ENCODE results near the gene TTPAL. TPM values are rescaled to one million over a fixed set of nuclear protein-coding genes. Genes with fewer than 3 reads are reported as not detected.

Gene TTPAL
- total and polyA plus RNA-seq, 4 donors, result 11.6 to 39.7 (median 17.6) TPM

- TF ChIP-seq GABPA (IDR thresholded peaks at IDR 0.05 in 1 of 2, conservative IDR thresholded peaks at IDR 0.05 in 1 of 2), result no peak
- no peak for TF ChIP-seq ZBTB33 (IDR thresholded peaks at IDR 0.05)
- no peak for TF ChIP-seq SP1 (IDR thresholded peaks at IDR 0.05)
- TF ChIP-seq EGR1 (IDR thresholded peaks at IDR 0.05; ENCODE audit: low read depth in 2 of 2), result no peak
- no peak for TF ChIP-seq NR2F2 (IDR thresholded peaks at IDR 0.05)
- no peak for TF ChIP-seq HNF4G (IDR thresholded peaks at IDR 0.05)
- no peak for TF ChIP-seq MAX (IDR thresholded peaks at IDR 0.05)
- TF ChIP-seq TAF1 (conservative IDR thresholded peaks at IDR 0.05), result no peak
- TF ChIP-seq, protein P1, sequence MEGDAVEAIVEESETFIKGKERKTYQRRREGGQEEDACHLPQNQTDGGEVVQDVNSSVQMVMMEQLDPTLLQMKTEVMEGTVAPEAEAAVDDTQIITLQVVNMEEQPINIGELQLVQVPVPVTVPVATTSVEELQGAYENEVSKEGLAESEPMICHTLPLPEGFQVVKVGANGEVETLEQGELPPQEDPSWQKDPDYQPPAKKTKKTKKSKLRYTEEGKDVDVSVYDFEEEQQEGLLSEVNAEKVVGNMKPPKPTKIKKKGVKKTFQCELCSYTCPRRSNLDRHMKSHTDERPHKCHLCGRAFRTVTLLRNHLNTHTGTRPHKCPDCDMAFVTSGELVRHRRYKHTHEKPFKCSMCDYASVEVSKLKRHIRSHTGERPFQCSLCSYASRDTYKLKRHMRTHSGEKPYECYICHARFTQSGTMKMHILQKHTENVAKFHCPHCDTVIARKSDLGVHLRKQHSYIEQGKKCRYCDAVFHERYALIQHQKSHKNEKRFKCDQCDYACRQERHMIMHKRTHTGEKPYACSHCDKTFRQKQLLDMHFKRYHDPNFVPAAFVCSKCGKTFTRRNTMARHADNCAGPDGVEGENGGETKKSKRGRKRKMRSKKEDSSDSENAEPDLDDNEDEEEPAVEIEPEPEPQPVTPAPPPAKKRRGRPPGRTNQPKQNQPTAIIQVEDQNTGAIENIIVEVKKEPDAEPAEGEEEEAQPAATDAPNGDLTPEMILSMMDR (IDR thresholded peaks at IDR 0.05; ENCODE audit: low read depth, low read length, missing input control), result no peak
- TF ChIP-seq HNF4A (conservative IDR thresholded peaks at IDR 0.05), result no peak
- TF ChIP-seq YY1 (IDR thresholded peaks at IDR 0.05), result no peak
- TF ChIP-seq RXRA (IDR thresholded peaks at IDR 0.05), result no peak
- no peak for TF ChIP-seq FOXA1 (IDR thresholded peaks at IDR 0.05)
- TF ChIP-seq, protein P2, sequence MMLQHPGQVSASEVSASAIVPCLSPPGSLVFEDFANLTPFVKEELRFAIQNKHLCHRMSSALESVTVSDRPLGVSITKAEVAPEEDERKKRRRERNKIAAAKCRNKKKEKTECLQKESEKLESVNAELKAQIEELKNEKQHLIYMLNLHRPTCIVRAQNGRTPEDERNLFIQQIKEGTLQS (IDR thresholded peaks at IDR 0.05), result no peak
- no peak for TF ChIP-seq JUND (IDR thresholded peaks at IDR 0.05)
- no peak for TF ChIP-seq FOXA2 (IDR thresholded peaks at IDR 0.05)
- DNase-seq (ENCODE audit: low spot score), result no peak
- H3K4me3 ChIP-seq (ENCODE audit: low read depth in 1 of 3, low read length in 3 of 3), result no peak overlapping the region
- H3K4me1 ChIP-seq (ENCODE audit: control insufficient read depth in 4 of 4, insufficient read depth in 4 of 4, low read length in 3 of 4), result peaks cover 0 to 40% (median 26%) of the 10 kb centered on the region in 4 donors
- peaks cover 13 to 39% (median 36%) of the 10 kb centered on the region in 4 donors for H3K36me3 ChIP-seq (ENCODE audit: control insufficient read depth in 4 of 4, insufficient read depth in 3 of 4, low read depth in 1 of 4, low read length in 3 of 4)
- no peaks in the 10 kb centered on the region for H3K27me3 ChIP-seq (ENCODE audit: control insufficient read depth in 4 of 4, insufficient read depth in 4 of 4, low read length in 3 of 4)
- H3K9ac ChIP-seq (ENCODE audit: low read depth in 1 of 2, low read length in 2 of 2), result peak overlapping the region in 1 of 2 donors; percentile 5
- H3K9me3 ChIP-seq (ENCODE audit: control insufficient read depth in 4 of 4, low read length in 3 of 4), result no peaks in the 10 kb centered on the region
- peak overlapping the region in 1 of 2 donors; percentile 9 for H3K27ac ChIP-seq (ENCODE audit: low read depth in 1 of 2, low read length in 2 of 2)
- 87% methylated on average over 17 of the region's 17 CpGs for WGBS
Observed at GRCh38 chr20:44429419-44430269, 46.0 kb upstream of the TTPAL start.

GRCh38 chr20:44430270-44431065, 45.2 kb upstream of the TTPAL start:
- peak overlapping the region; percentile 9 to 95 for H3K27ac ChIP-seq (ENCODE audit: low read depth in 1 of 2, low read length in 2 of 2)
- no peaks in the 10 kb centered on the region for H3K9me3 ChIP-seq (ENCODE audit: control insufficient read depth in 4 of 4, low read length in 3 of 4)
- DNase-seq (ENCODE audit: low spot score), result no peak
- peaks cover 0 to 40% (median 26%) of the 10 kb centered on the region in 4 donors for H3K4me1 ChIP-seq (ENCODE audit: control insufficient read depth in 4 of 4, insufficient read depth in 4 of 4, low read length in 3 of 4)
- peaks cover 11 to 34% (median 29%) of the 10 kb centered on the region in 4 donors for H3K36me3 ChIP-seq (ENCODE audit: control insufficient read depth in 4 of 4, insufficient read depth in 3 of 4, low read depth in 1 of 4, low read length in 3 of 4)
- 87% methylated on average over 7 of the region's 7 CpGs for WGBS
- H3K4me3 ChIP-seq (ENCODE audit: low read depth in 1 of 3, low read length in 3 of 3), result no peak overlapping the region
- H3K27me3 ChIP-seq (ENCODE audit: control insufficient read depth in 4 of 4, insufficient read depth in 4 of 4, low read length in 3 of 4), result no peaks in the 10 kb centered on the region
- peak overlapping the region in 1 of 2 donors; percentile 5 for H3K9ac ChIP-seq (ENCODE audit: low read depth in 1 of 2, low read length in 2 of 2)
- no peak for TF ChIP-seq EGR1 (IDR thresholded peaks at IDR 0.05; ENCODE audit: low read depth in 2 of 2)
- no peak for TF ChIP-seq FOXA2 (IDR thresholded peaks at IDR 0.05)
- TF ChIP-seq, protein P2 (IDR thresholded peaks at IDR 0.05), result no peak
- TF ChIP-seq, protein P3, sequence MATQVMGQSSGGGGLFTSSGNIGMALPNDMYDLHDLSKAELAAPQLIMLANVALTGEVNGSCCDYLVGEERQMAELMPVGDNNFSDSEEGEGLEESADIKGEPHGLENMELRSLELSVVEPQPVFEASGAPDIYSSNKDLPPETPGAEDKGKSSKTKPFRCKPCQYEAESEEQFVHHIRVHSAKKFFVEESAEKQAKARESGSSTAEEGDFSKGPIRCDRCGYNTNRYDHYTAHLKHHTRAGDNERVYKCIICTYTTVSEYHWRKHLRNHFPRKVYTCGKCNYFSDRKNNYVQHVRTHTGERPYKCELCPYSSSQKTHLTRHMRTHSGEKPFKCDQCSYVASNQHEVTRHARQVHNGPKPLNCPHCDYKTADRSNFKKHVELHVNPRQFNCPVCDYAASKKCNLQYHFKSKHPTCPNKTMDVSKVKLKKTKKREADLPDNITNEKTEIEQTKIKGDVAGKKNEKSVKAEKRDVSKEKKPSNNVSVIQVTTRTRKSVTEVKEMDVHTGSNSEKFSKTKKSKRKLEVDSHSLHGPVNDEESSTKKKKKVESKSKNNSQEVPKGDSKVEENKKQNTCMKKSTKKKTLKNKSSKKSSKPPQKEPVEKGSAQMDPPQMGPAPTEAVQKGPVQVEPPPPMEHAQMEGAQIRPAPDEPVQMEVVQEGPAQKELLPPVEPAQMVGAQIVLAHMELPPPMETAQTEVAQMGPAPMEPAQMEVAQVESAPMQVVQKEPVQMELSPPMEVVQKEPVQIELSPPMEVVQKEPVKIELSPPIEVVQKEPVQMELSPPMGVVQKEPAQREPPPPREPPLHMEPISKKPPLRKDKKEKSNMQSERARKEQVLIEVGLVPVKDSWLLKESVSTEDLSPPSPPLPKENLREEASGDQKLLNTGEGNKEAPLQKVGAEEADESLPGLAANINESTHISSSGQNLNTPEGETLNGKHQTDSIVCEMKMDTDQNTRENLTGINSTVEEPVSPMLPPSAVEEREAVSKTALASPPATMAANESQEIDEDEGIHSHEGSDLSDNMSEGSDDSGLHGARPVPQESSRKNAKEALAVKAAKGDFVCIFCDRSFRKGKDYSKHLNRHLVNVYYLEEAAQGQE (IDR thresholded peaks at IDR 0.05), result no peak
- no peak for TF ChIP-seq SP1 (IDR thresholded peaks at IDR 0.05)
